Aorta (tissue), 5 donors: ENCODE data around the gene TLE2. TPM values are rescaled to one million over a fixed set of nuclear protein-coding genes. Genes with fewer than 3 reads are reported as not detected.

Experiments
- ATAC-seq: fragments of 200-7000 bp; cut with Tn5 transposase; one replicate; pipeline ENCODE4 v1.9.1; 2022; ENCODE audit warnings: moderate library complexity; ENCODE audit not compliant: low FRiP score
- DNase-seq, 2 donors: peaks; one replicate each; pipeline ENCODE4 v3.0.0-alpha.2; 2020
- H3K27ac ChIP-seq, 2 donors: one replicate each; pipeline ENCODE4 v1.5.1; 2013; ENCODE audit warnings: low read length in 2 of 2, mild to moderate bottlenecking in 2 of 2, moderate library complexity in 2 of 2, control low read depth in 1 of 2, inconsistent platforms in 1 of 2, low read depth in 1 of 2
- H3K27me3 ChIP-seq, 2 donors: one replicate each; pipeline ENCODE4 v1.6.1; 2013; ENCODE audit warnings: control low read depth in 1 of 2, low read length in 1 of 2, mild to moderate bottlenecking in 1 of 2, moderate library complexity in 1 of 2; ENCODE audit not compliant: insufficient read depth in 2 of 2, control insufficient read depth in 1 of 2
- H3K36me3 ChIP-seq, 2 donors: one replicate each; pipeline ENCODE4 v1.6.1; 2013; ENCODE audit warnings: control low read depth in 1 of 2, low read length in 1 of 2, mild to moderate bottlenecking in 1 of 2; ENCODE audit not compliant: insufficient read depth in 2 of 2, control insufficient read depth in 1 of 2
- H3K4me1 ChIP-seq, 2 donors: one replicate each; pipeline ENCODE4 v1.6.1; 2013; ENCODE audit warnings: low read length in 2 of 2, control low read depth in 1 of 2, mild to moderate bottlenecking in 1 of 2, moderate library complexity in 1 of 2; ENCODE audit not compliant: insufficient read depth in 2 of 2, control insufficient read depth in 1 of 2
- H3K4me3 ChIP-seq, 2 donors: one replicate each; pipeline ENCODE4 v1.5.1; 2013; ENCODE audit warnings: low read length in 2 of 2, control low read depth in 1 of 2, mild to moderate bottlenecking in 1 of 2
- H3K9me3 ChIP-seq: one replicate; pipeline ENCODE4 v1.6.1; 2013; ENCODE audit warnings: mild to moderate bottlenecking, low read length; ENCODE audit not compliant: control insufficient read depth
- WGBS, 2 donors: extraction: QIAGEN DNeasy Blood & Tissue Kit; methylation state at CpG; one replicate each; pipeline ENCODE4 v1.1.7; 2013; 5-methylcytosine and 5-hydroxymethylcytosine counted together
- intact Hi-C, 2 donors: fragments of 100-400 bp; cut with DNase I; formaldehyde crosslinking; loops; one replicate each; pipeline versions ENCODE4 v1.14.2 to v1.15.0; 2022
- polyA plus RNA-seq, 2 donors: library from polyadenylated mRNA; stranded (reverse); fragments of 200-250 nt; gene quantifications; one replicate each; pipeline ENCODE4 v1.2.3, GENCODE V29; 2013
- total RNA-seq, 2 donors: library from RNA; stranded (reverse); fragmentation: NEBNext Ultra II Directional; extraction: Animal tissue kit (Norgen Biotek cat#: 25700); gene quantifications; one replicate each; pipeline ENCODE4 v1.2.1, GENCODE V29; 2021
- donor health status: healthy with polysubstance abuse.
- donor health status: Bipolar disorder and iron deficiency.
- donor health status: DM: no; HTN: no; CAD: no.
- donor health status: DM: no; HTN: no; CAD: no.
- donor health status: DM: yes; HTN: yes; CAD: no.

The TLE2 gene
- total and polyA plus RNA-seq, 4 donors: 32.7 to 127 (median 43.9) TPM

GRCh38 chr19:2989236-2989946, 39.7 kb downstream of the TLE2 start:
- H3K27me3 ChIP-seq: no peaks in the 10 kb centered on the region
- no peaks in the 10 kb centered on the region for H3K4me1 ChIP-seq
- H3K36me3 ChIP-seq: no peaks in the 10 kb centered on the region
- no peaks in the 10 kb centered on the region for H3K9me3 ChIP-seq
- intact Hi-C loops: no loop called here
- ATAC-seq (no peak), DNase-seq (no peak)
- no peak overlapping the region for H3K27ac ChIP-seq
- WGBS, 2 donors: 94 to 97% methylated on average over 15 of the region's 15 CpGs
- no peak overlapping the region for H3K4me3 ChIP-seq

- intact Hi-C loops: no loop called here
- ATAC-seq (no peak), DNase-seq (no peak)
- Histone ChIP-seq H3K4me3 (no peak overlapping the region), H3K36me3 (no peaks in the 10 kb centered on the region), H3K4me1 (no peaks in the 10 kb centered on the region), H3K27ac (no peak overlapping the region), H3K27me3 (no peaks in the 10 kb centered on the region), H3K9me3 (no peaks in the 10 kb centered on the region)
- 92 to 97% methylated on average over 3 of the region's 3 CpGs for WGBS, 2 donors
Measured at GRCh38 chr19:2988568-2988967, 40.5 kb downstream of the TLE2 start.

GRCh38 chr19:2987797-2988196, 41.3 kb downstream of the TLE2 start:
- 90 to 92% methylated on average over 11 to 12 of the region's 12 CpGs for WGBS, 2 donors
- ATAC-seq: no peak
- intact Hi-C loops: no loop called here

GRCh38 chr19:2986951-2987524, 42.0 kb downstream of the TLE2 start:
- no peaks in the 10 kb centered on the region for H3K36me3 ChIP-seq
- 22 to 34% methylated on average over 20 of the region's 20 CpGs for WGBS, 2 donors
- intact Hi-C loops: no loop called here
- DNase-seq: no peak
- no peak for ATAC-seq
- H3K27ac ChIP-seq: no peak overlapping the region
- no peaks in the 10 kb centered on the region for H3K27me3 ChIP-seq
- H3K4me3 ChIP-seq: no peak overlapping the region
- no peaks in the 10 kb centered on the region for H3K4me1 ChIP-seq
- H3K9me3 ChIP-seq: no peaks in the 10 kb centered on the region

More at GRCh38 chr19:2987797-2988196, 41.3 kb downstream of the TLE2 start:
- no peak overlapping the region for H3K4me3 ChIP-seq
- H3K4me1 ChIP-seq: no peaks in the 10 kb centered on the region
- no peak overlapping the region for H3K27ac ChIP-seq
- no peaks in the 10 kb centered on the region for H3K36me3 ChIP-seq
- DNase-seq: no peak
- H3K9me3 ChIP-seq: no peaks in the 10 kb centered on the region
- no peaks in the 10 kb centered on the region for H3K27me3 ChIP-seq

- Histone ChIP-seq H3K27me3 (no peaks in the 10 kb centered on the region), H3K9me3 (no peaks in the 10 kb centered on the region), H3K27ac (peak overlapping the region in 1 of 2 donors; percentile 64), H3K36me3 (no peaks in the 10 kb centered on the region), H3K4me1 (no peaks in the 10 kb centered on the region), H3K4me3 (no peak overlapping the region)
- peak in 1 of 2 donors; percentile 91 for DNase-seq
- no peak for ATAC-seq
- WGBS, 2 donors: 0 to 1% methylated on average over 13 to 14 of the region's 14 CpGs
- intact Hi-C loops: loop anchor here in 1 of 2 donors (5.0 kb wide), 1 partner anchor 53 kb away; no protein-coding TSS in a partner anchor
Measured at GRCh38 chr19:2984215-2984528, 44.9 kb downstream of the TLE2 start.

- H3K36me3 ChIP-seq: no peaks in the 10 kb centered on the region
- ATAC-seq (peak; percentile 85), DNase-seq (peak in 1 of 2 donors; percentile 88)
Measured at GRCh38 chr19:2983351-2984214, 45.5 kb downstream of the TLE2 start.

GRCh38 chr19:2982983-2983350, 46.1 kb downstream of the TLE2 start:
- ATAC-seq: peak; percentile 88
- Histone ChIP-seq H3K4me1 (no peaks in the 10 kb centered on the region), H3K9me3 (no peaks in the 10 kb centered on the region), H3K27ac (peak overlapping the region; percentile 7 to 87), H3K4me3 (no peak overlapping the region), H3K27me3 (no peaks in the 10 kb centered on the region), H3K36me3 (no peaks in the 10 kb centered on the region)
- 0 to 2% methylated on average over 10 of the region's 10 CpGs for WGBS, 2 donors
- intact Hi-C loops: loop anchor here in 1 of 2 donors (5.0 kb wide), 1 partner anchor 54 kb away; no protein-coding TSS in a partner anchor
- peak; percentile 95 to 97 for DNase-seq

More at GRCh38 chr19:2983351-2984214, 45.5 kb downstream of the TLE2 start:
- Histone ChIP-seq H3K9me3 (no peaks in the 10 kb centered on the region), H3K27me3 (no peaks in the 10 kb centered on the region), H3K27ac (peak overlapping the region; percentile 7 to 64), H3K4me1 (no peaks in the 10 kb centered on the region), H3K4me3 (no peak overlapping the region)
- intact Hi-C loops: loop anchor here in 1 of 2 donors (5.0 kb wide), 1 partner anchor 54 kb away; no protein-coding TSS in a partner anchor
- 2 to 3% methylated on average over 23 to 24 of the region's 24 CpGs for WGBS, 2 donors

GRCh38 chr19:2982561-2982960, 46.5 kb downstream of the TLE2 start:
- no peaks in the 10 kb centered on the region for H3K9me3 ChIP-seq
- H3K36me3 ChIP-seq: no peaks in the 10 kb centered on the region
- H3K27me3 ChIP-seq: no peaks in the 10 kb centered on the region
- ATAC-seq: no peak
- peak overlapping the region in 1 of 2 donors; percentile 87 for H3K27ac ChIP-seq
- 16 to 17% methylated on average over 8 of the region's 8 CpGs for WGBS, 2 donors
- no peak overlapping the region for H3K4me3 ChIP-seq
- intact Hi-C loops: loop anchor here in 1 of 2 donors (5.0 kb wide), 1 partner anchor 55 kb away; no protein-coding TSS in a partner anchor
- DNase-seq: no peak
- no peaks in the 10 kb centered on the region for H3K4me1 ChIP-seq
